Heart left ventricle (tissue), 16 donors: ENCODE results near the gene CCDC92. TPM values are rescaled to one million over a fixed set of nuclear protein-coding genes. Genes with fewer than 3 reads are reported as not detected.
"Not testable (repeated sequence)": the region's sequence is repeated elsewhere in the genome, so short reads cannot be mapped to it uniquely, and the experiment has no call there.

Experiments used
- ATAC-seq, 4 donors: fragments of 200-7000 bp; cut with Tn5 transposase; one replicate each; pipeline ENCODE4 v1.9.1; 2020 to 2022; ENCODE audit warnings: moderate library complexity in 4 of 4, mild to moderate bottlenecking in 3 of 4, moderate number of reproducible peaks in 1 of 4
- DNase-seq, 5 donors: peaks; one replicate each; pipeline ENCODE4 v3.0.0-alpha.2; 2020
- H3K27ac ChIP-seq, 12 donors: fragments of 200-600 bp; sonication (generic) in 4 of 12; one replicate each; pipeline versions ENCODE4 v1.5.0 to v1.8.0; 2016 to 2022; ENCODE audit warnings: mild to moderate bottlenecking in 2 of 12
- H3K27me3 ChIP-seq, 9 donors: fragments of 200-600 bp; sonication (generic) in 2 of 9; one replicate each; pipeline versions ENCODE4 v1.5.1 to v1.8.0; 2016 to 2022; ENCODE audit warnings: mild to moderate bottlenecking in 3 of 9
- H3K36me3 ChIP-seq, 9 donors: fragments of 200-600 bp; sonication (generic) in 2 of 9; one replicate each; pipeline versions ENCODE4 v1.5.0 to v1.8.0; 2018 to 2022; ENCODE audit warnings: mild to moderate bottlenecking in 2 of 9
- H3K4me1 ChIP-seq, 12 donors: fragments of 200-600 bp; sonication (generic) in 4 of 12; one replicate each; pipeline versions ENCODE4 v1.5.0 to v1.8.0; 2016 to 2022; ENCODE audit warnings: mild to moderate bottlenecking in 3 of 12
- H3K4me3 ChIP-seq, 12 donors: fragments of 200-600 bp; sonication (generic) in 4 of 12; one replicate each; pipeline versions ENCODE4 v1.5.0 to v1.8.0; 2017 to 2022; ENCODE audit warnings: mild to moderate bottlenecking in 9 of 12, moderate library complexity in 4 of 12
- H3K9me3 ChIP-seq, 12 donors: fragments of 200-600 bp; sonication (generic) in 4 of 12; one replicate each; pipeline versions ENCODE4 v1.5.0 to v1.8.0; 2016 to 2022; ENCODE audit warnings: mild to moderate bottlenecking in 1 of 12
- POLR2A ChIP-seq, 2 donors: fragments of 450-650 bp; IDR thresholded peaks; one replicate each; pipeline ENCODE4 v1.6.1; 2017; ENCODE audit warnings: antibody characterized with exemption in 2 of 2, mild to moderate bottlenecking in 2 of 2, moderate library complexity in 2 of 2
- WGBS, 4 donors: extraction: QIAGEN DNeasy Blood & Tissue Kit in 2 of 4; methylation state at CpG; one replicate each; pipeline versions ENCODE4 v1.1.5 to v1.1.7; 2013 to 2018; 5-methylcytosine and 5-hydroxymethylcytosine counted together
- intact Hi-C, 10 donors: fragments of 100-400 bp; cut with DNase I; formaldehyde crosslinking; loops; one replicate each; pipeline versions ENCODE4 v1.11.1 to v1.14.2; 2022
- polyA plus RNA-seq, 2 donors: library from polyadenylated mRNA; stranded (reverse); fragments of 200-250 nt; gene quantifications; one replicate each; pipeline ENCODE4 v1.2.3, GENCODE V29; 2013
- total RNA-seq, 9 donors: library from RNA; depleted of rRNA in 2 of 9; stranded (reverse); fragments of >200 nt in 2 of 9; fragmentation: NEBNext Ultra II Directional in 3 of 9; extraction: Animal tissue kit (Norgen Biotek cat#: 25700) in 3 of 9; gene quantifications; one replicate each; pipeline versions ENCODE4 v1.1.0 to v1.2.4, GENCODE V29; 2016 to 2023
- TF ChIP-seq, protein P1 (sequence below), 12 donors: fragments of 200-600 bp; sonication (generic) in 4 of 12; IDR thresholded peaks; one replicate each; pipeline versions ENCODE4 v1.5.0 to v1.8.0; 2018 to 2022; ENCODE audit warnings: antibody characterized with exemption in 12 of 12, mild to moderate bottlenecking in 5 of 12
- donor health status: ischemic (EF 13 %, LVEDD 7.1; RV severe dilation, severe dysfunction).
- donor health status: healthy with polysubstance abuse.
- donor health status: DM: no; HTN: yes; CAD: no.
- donor health status: DM: no; HTN: no; CAD: no.
- donor health status: ischemic (EF 25% LVEDD 6.9; RV normal size, moderate dysfunction).
- donor health status: ischemic (EF 25% LVEDD 5.7; RV mildly dilated, moderate dysfunction).
- donor health status: healthy.
- donor health status: DM: yes; HTN: yes; CAD: no.
- donor health status: ischemic (EF 35%, LVEDD 5.7; RV mildly dilated, moderate dysfunction).
- donor health status: nonischemic (EF 11% LVEDD 7.7; RV severe dilation, severe dysfunction).
- donor health status: DM: yes; HTN: yes; CAD: no.
- donor health status: PGD.
- donor health status: ischemic (EF 29% LVEDD 5.4; RV normal size, mild dysfunction).
- donor health status: nonischemic (EF 23%, LVEDD 6.1; RV moderate dilation, normal function).

The CCDC92 gene
- total and polyA plus RNA-seq, 11 donors = 37.8 to 86.1 (median 58.1) TPM

DNA sequence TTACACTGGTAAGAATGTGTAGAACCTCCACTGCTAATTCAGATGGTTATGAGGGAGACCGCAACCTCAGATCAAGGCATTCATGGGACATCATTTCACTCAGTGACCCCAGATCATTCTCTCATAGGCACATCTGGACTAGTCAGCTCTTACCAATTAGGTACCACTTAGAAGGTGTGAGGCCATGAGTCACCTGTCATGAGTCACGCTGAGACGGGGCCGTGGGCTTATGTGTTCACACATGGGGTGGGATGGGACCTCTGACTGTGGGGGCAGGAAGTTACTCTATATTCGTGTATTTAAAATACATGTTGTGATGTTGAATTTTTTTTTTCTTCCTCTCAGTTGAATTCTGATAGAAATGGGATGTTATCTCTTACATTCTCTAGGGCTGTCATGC lies 55.9 kb downstream of the CCDC92 start:
- ATAC-seq = no peak
- intact Hi-C loops = loop anchor here in 2 of 10 donors (1.0 to 10.0 kb wide), 2 partner anchors 25 to 858 kb away; no protein-coding TSS in a partner anchor
- no peak overlapping the region for H3K4me3 ChIP-seq
- H3K27me3 ChIP-seq = peaks cover 0 to 7% (median 0%) of the 10 kb centered on the region in 9 donors
- no peak overlapping the region for H3K27ac ChIP-seq
- WGBS, 4 donors = 77 to 87% (median 82%) methylated on average over 5 of the region's 5 CpGs
- H3K36me3 ChIP-seq = no peaks in the 10 kb centered on the region
- no peaks in the 10 kb centered on the region for H3K9me3 ChIP-seq
- TF ChIP-seq POLR2A (IDR thresholded peaks at IDR 0.05) = no peak
- TF ChIP-seq, protein P1, sequence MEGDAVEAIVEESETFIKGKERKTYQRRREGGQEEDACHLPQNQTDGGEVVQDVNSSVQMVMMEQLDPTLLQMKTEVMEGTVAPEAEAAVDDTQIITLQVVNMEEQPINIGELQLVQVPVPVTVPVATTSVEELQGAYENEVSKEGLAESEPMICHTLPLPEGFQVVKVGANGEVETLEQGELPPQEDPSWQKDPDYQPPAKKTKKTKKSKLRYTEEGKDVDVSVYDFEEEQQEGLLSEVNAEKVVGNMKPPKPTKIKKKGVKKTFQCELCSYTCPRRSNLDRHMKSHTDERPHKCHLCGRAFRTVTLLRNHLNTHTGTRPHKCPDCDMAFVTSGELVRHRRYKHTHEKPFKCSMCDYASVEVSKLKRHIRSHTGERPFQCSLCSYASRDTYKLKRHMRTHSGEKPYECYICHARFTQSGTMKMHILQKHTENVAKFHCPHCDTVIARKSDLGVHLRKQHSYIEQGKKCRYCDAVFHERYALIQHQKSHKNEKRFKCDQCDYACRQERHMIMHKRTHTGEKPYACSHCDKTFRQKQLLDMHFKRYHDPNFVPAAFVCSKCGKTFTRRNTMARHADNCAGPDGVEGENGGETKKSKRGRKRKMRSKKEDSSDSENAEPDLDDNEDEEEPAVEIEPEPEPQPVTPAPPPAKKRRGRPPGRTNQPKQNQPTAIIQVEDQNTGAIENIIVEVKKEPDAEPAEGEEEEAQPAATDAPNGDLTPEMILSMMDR (IDR thresholded peaks at IDR 0.05) = no peak
- no peak for DNase-seq
- H3K4me1 ChIP-seq = peaks cover 0 to 4% (median 0%) of the 10 kb centered on the region in 12 donors

DNA sequence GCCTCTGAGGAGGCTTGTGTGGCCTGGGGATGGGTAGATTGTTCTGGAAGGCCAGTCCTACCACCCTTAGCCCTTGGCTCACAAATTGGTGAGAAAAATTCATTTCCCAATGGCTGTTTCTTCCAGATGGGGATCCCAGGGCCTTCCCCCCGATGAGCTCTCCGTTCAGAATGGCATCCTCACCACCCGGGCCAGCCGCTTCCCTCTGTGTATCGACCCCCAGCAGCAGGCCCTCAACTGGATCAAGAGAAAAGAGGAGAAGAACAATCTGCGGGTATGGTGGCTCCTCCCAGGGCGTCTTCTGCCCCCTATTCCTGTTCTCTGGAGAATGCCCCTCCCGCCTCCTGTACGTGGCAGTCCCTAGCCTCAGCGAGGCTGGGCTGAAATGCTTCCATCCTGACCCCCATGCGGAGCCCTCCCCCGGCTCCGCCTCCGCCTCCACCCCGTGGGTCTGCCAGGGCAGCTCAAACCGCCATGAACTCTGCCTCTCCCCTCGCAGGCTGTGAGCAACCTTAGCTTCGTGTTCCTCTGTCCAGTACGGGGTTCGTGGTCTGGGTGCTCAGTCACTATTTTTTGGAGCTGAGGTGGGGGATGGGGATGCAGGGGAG lies 57.8 kb downstream of the CCDC92 start:
- Histone ChIP-seq H3K36me3 (no peaks in the 10 kb centered on the region), H3K4me1 (peaks cover 0 to 4% (median 0%) of the 10 kb centered on the region in 12 donors), H3K4me3 (no peak overlapping the region), H3K9me3 (no peaks in the 10 kb centered on the region), H3K27me3 (peaks cover 0 to 7% (median 0%) of the 10 kb centered on the region in 9 donors), H3K27ac (no peak overlapping the region)
- 68 to 72% (median 71%) methylated on average over 18 to 20 of the region's 20 CpGs for WGBS, 4 donors
- DNase-seq = no peak
- intact Hi-C loops = loop anchor here in 1 of 10 donors (10.0 kb wide), 1 partner anchor 860 kb away; no protein-coding TSS in a partner anchor
- no peak for ATAC-seq
- TF ChIP-seq, protein P1 (IDR thresholded peaks at IDR 0.05) = no peak
- TF ChIP-seq POLR2A (IDR thresholded peaks at IDR 0.05) = no peak

DNA sequence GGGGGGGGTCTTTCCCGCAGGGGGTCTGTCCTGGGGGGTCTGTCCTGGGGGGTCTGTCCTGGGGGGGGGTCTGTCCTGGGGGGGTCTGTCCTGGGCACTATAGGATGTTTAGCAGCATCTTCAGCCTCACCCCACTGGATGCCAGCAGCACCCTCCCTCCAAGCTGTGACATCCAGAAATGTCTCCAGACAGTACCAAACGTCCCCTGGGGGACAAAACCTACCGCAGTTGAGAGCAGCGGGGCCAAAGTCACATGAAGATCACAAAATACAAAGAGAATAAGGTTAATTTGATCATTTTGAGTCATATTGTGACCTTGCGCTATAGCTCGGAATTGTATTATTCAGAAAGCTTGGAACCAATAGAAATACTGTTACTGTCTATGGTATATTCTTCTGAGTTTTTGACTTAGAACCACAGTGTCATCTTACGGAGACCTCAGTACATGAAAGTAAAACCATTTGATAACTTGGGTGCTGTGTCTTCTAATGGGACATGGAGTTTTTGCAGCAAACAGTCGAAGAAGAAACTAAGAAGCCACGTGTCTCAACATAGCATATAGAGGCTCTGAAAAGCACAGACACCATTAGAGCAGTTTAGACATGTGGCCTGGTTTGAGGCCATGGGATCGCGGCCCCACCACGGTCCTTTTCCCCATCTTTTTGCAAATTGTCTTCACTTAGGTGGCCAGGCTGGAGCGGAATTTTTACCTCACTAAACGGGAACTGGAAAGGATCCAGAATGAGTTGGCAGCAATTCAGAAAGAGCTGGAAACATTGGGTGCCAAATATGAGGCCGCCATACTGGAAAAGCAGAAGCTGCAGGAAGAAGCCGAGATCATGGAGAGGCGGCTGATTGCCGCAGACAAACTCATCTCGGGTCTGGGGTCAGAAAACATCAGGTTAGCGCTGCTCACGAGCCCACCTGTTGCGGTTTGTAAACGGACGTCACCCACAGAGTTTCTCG lies 59.9 kb downstream of the CCDC92 start:
- intact Hi-C loops = loop anchor here in 1 of 10 donors (10.0 kb wide), 1 partner anchor 862 kb away; no protein-coding TSS in a partner anchor
- no peak for ATAC-seq
- H3K36me3 ChIP-seq = no peaks in the 10 kb centered on the region
- H3K27me3 ChIP-seq = peaks cover 0 to 7% (median 0%) of the 10 kb centered on the region in 9 donors
- no peak overlapping the region for H3K4me3 ChIP-seq
- WGBS, 4 donors = 67 to 76% (median 75%) methylated on average over 24 to 25 of the region's 25 CpGs
- H3K9me3 ChIP-seq = no peaks in the 10 kb centered on the region
- TF ChIP-seq, protein P1 (IDR thresholded peaks at IDR 0.05) = no peak
- no peak for TF ChIP-seq POLR2A (IDR thresholded peaks at IDR 0.05)
- no peak overlapping the region for H3K27ac ChIP-seq
- peaks cover 0 to 4% (median 0%) of the 10 kb centered on the region in 12 donors for H3K4me1 ChIP-seq
- no peak for DNase-seq

- not testable (repeated sequence) for H3K36me3 ChIP-seq, H3K4me3 ChIP-seq, ATAC-seq, H3K9me3 ChIP-seq, H3K4me1 ChIP-seq, DNase-seq, H3K27me3 ChIP-seq, H3K27ac ChIP-seq
- intact Hi-C loops = loop anchor here in 1 of 10 donors (10.0 kb wide), 1 partner anchor 863 kb away; no protein-coding TSS in a partner anchor
- WGBS, 4 donors = 69 to 75% methylated on average over 9 of the region's 9 CpGs; no CpG with 5 or more reads in 2 of the 4 donors
Measured at GRCh38 chr12:123911672-123912409, 60.8 kb downstream of the CCDC92 start.
